H9 (cell line): ENCODE results near the gene RCAN3. TPM values are rescaled to one million over a fixed set of nuclear protein-coding genes. Genes with fewer than 3 reads are reported as not detected.
"Not testable (repeated sequence)": the region's sequence is repeated elsewhere in the genome, so short reads cannot be mapped to it uniquely, and the experiment has no call there.

Source experiments
- DNase-seq: peaks from one replicate; pipeline ENCODE4 v3.0.0-alpha.2; 2017
- H2AFZ ChIP-seq: one replicate; pipeline ENCODE4 v1.6.1; 2013; ENCODE audit warnings: mild to moderate bottlenecking, low read length, control low read depth, moderate library complexity
- H2AK5ac ChIP-seq: 2 replicates; pipeline ENCODE4 v1.6.1; 2013; ENCODE audit warnings: low read length, control low read depth, mixed read lengths; ENCODE audit not compliant: insufficient read length
- H2BK120ac ChIP-seq: one replicate; pipeline ENCODE4 v1.6.1; 2013; ENCODE audit warnings: low read depth, mild to moderate bottlenecking, low read length, control low read depth, inconsistent platforms; ENCODE audit not compliant: poor library complexity, severe bottlenecking
- H2BK12ac ChIP-seq: 2 replicates; pipeline ENCODE4 v1.6.1; 2013; ENCODE audit warnings: low read length, control low read depth, mixed read lengths, low read depth; ENCODE audit not compliant: insufficient read length
- H2BK15ac ChIP-seq: 2 replicates; pipeline ENCODE4 v1.6.1; 2013; ENCODE audit warnings: low read depth, low read length, control low read depth
- H2BK20ac ChIP-seq: one replicate; pipeline ENCODE4 v1.6.1; 2013; ENCODE audit warnings: low read depth, mild to moderate bottlenecking, low read length, control low read depth, inconsistent platforms; ENCODE audit not compliant: poor library complexity, severe bottlenecking
- H2BK5ac ChIP-seq: 2 replicates; pipeline ENCODE4 v1.6.1; 2013; ENCODE audit warnings: low read length, control low read depth, mixed read lengths; ENCODE audit not compliant: insufficient read length
- H3K14ac ChIP-seq: 2 replicates; pipeline ENCODE4 v1.6.1; 2013; ENCODE audit warnings: low read length, control low read depth; ENCODE audit not compliant: insufficient read depth
- H3K18ac ChIP-seq: 2 replicates; pipeline ENCODE4 v1.6.1; 2013; ENCODE audit warnings: low read depth, mild to moderate bottlenecking, mixed read lengths, low read length, control low read depth; ENCODE audit not compliant: insufficient read length
- H3K23ac ChIP-seq: 2 replicates; pipeline ENCODE4 v1.6.1; 2013; ENCODE audit warnings: low read length, control low read depth, mixed read lengths, low read depth; ENCODE audit not compliant: insufficient read length
- H3K23me2 ChIP-seq: 2 replicates; pipeline ENCODE4 v1.6.1; 2013; ENCODE audit warnings: low read depth, mild to moderate bottlenecking, mixed read lengths, low read length, control low read depth; ENCODE audit not compliant: insufficient read length, poor library complexity, severe bottlenecking
- H3K27ac ChIP-seq: 2 replicates; pipeline ENCODE4 v1.5.1; 2013; ENCODE audit warnings: low read length, control low read depth, mixed read lengths, low read depth; ENCODE audit not compliant: insufficient read length
- H3K27me3 ChIP-seq: 2 replicates; pipeline ENCODE4 v1.6.1; 2013; ENCODE audit warnings: low read length, control low read depth, inconsistent platforms; ENCODE audit not compliant: insufficient read depth
- H3K4ac ChIP-seq: 2 replicates; pipeline ENCODE4 v1.6.1; 2013; ENCODE audit warnings: low read depth, mild to moderate bottlenecking, control low read depth, inconsistent platforms, low read length, moderate library complexity
- H3K4me1 ChIP-seq: 2 replicates; pipeline ENCODE4 v1.6.1; 2013; ENCODE audit warnings: low read length, control low read depth, inconsistent platforms; ENCODE audit not compliant: insufficient read depth
- H3K4me2 ChIP-seq: 2 replicates; pipeline ENCODE4 v1.6.1; 2013; ENCODE audit warnings: low read length, control low read depth, mixed read lengths; ENCODE audit not compliant: insufficient read length, insufficient read depth
- H3K56ac ChIP-seq: 2 replicates; pipeline ENCODE4 v1.6.1; 2013; ENCODE audit warnings: low read depth, mild to moderate bottlenecking, mixed read lengths, low read length, control low read depth; ENCODE audit not compliant: insufficient read length
- H3K79me1 ChIP-seq: 2 replicates; pipeline ENCODE4 v1.6.1; 2013; ENCODE audit warnings: low read depth, mild to moderate bottlenecking, moderate library complexity, low read length, control low read depth, inconsistent platforms; ENCODE audit not compliant: insufficient read depth, poor library complexity, severe bottlenecking
- H3K79me2 ChIP-seq: 2 replicates; pipeline ENCODE4 v1.6.1; 2013; ENCODE audit warnings: low read length, control low read depth, inconsistent platforms; ENCODE audit not compliant: insufficient read depth
- H3K9ac ChIP-seq: 2 replicates; pipeline ENCODE4 v1.6.1; 2013; ENCODE audit warnings: low read length, control low read depth, mixed read lengths; ENCODE audit not compliant: insufficient read length; ENCODE audit errors: extremely low read depth
- H3K9me3 ChIP-seq: one replicate; pipeline ENCODE4 v1.6.1; 2013; ENCODE audit warnings: low read depth, low read length, inconsistent platforms; ENCODE audit not compliant: control insufficient read depth
- H3T11ph ChIP-seq: one replicate; pipeline ENCODE4 v1.6.1; 2013; ENCODE audit warnings: mild to moderate bottlenecking, low read length, control low read depth, inconsistent platforms
- H4K20me1 ChIP-seq: one replicate; pipeline ENCODE4 v1.6.1; 2013; ENCODE audit not compliant: control insufficient read depth, insufficient read length, insufficient read depth
- H4K5ac ChIP-seq: 2 replicates; pipeline ENCODE4 v1.6.1; 2013; ENCODE audit warnings: low read depth, mild to moderate bottlenecking, mixed read lengths, low read length, control low read depth; ENCODE audit not compliant: insufficient read length
- H4K8ac ChIP-seq: replicated peaks from 2 replicates; pipeline ENCODE4 v1.6.1; 2013; ENCODE audit warnings: low read length, control low read depth, mixed read lengths, low read depth; ENCODE audit not compliant: insufficient read length
- H4K91ac ChIP-seq: 2 replicates; pipeline ENCODE4 v1.6.1; 2013; ENCODE audit warnings: low read depth, mild to moderate bottlenecking, moderate library complexity, mixed read lengths, low read length, control low read depth; ENCODE audit not compliant: insufficient read length
- H3K27ac Mint-ChIP-seq, 3 experiments: 2 replicates in 2 of 3; 3 replicates in 1 of 3; pipeline ENCODE4 v1.8.0; 2020 to 2021; ENCODE audit warnings: mixed read lengths in 3 of 3, mild to moderate bottlenecking in 1 of 3, moderate library complexity in 1 of 3
- H3K27me3 Mint-ChIP-seq: 2 replicates; pipeline ENCODE4 v1.8.0; 2021; ENCODE audit warnings: low read depth, mild to moderate bottlenecking, moderate library complexity, mixed read lengths
- H3K36me3 Mint-ChIP-seq, 3 experiments: 2 replicates in 2 of 3; 3 replicates in 1 of 3; pipeline ENCODE4 v1.8.0; 2020 to 2021; ENCODE audit warnings: low read depth in 3 of 3, mixed read lengths in 3 of 3; ENCODE audit not compliant: insufficient read depth in 1 of 3
- H3K4me1 Mint-ChIP-seq, 2 experiments: 2 replicates each; pipeline ENCODE4 v1.8.0; 2020; ENCODE audit warnings: mixed read lengths in 2 of 2
- H3K4me3 Mint-ChIP-seq, 2 experiments: 2 replicates in 1 of 2; 3 replicates in 1 of 2; pipeline ENCODE4 v1.8.0; 2020 to 2021; ENCODE audit warnings: mild to moderate bottlenecking in 2 of 2, mixed read lengths in 2 of 2, moderate library complexity in 1 of 2
- H3K9me3 Mint-ChIP-seq, 2 experiments: 2 replicates in 1 of 2; 3 replicates in 1 of 2; pipeline ENCODE4 v1.8.0; 2020; ENCODE audit warnings: mild to moderate bottlenecking in 2 of 2, mixed read lengths in 2 of 2, moderate library complexity in 1 of 2
- CTCF ChIP-seq: fragments of 200-600 bp; sonication (generic); conservative IDR thresholded peaks from 3 replicates; pipeline ENCODE4 v1.8.0; 2021; ENCODE audit warnings: antibody characterized with exemption, mild to moderate bottlenecking
- WGBS: extraction: QIAGEN DNeasy Blood & Tissue Kit; methylation state at CpG from one replicate; pipeline ENCODE4 v1.1.7; 2013; ENCODE audit warnings: missing lambda C conversion rate, low lambda C conversion rate, mixed read lengths; ENCODE audit not compliant: insufficient read length; ENCODE audit errors: extremely low coverage; 5-methylcytosine and 5-hydroxymethylcytosine counted together
- total RNA-seq: library from RNA; stranded (reverse); gene quantifications from 2 replicates; pipeline ENCODE4 v1.2.1, GENCODE V29; 2021

RCAN3 gene
- total RNA-seq, 1 experiment from 2014 or later, result 13.0 TPM

GRCh38 chr1:24487455-24487854 lies 15.2 kb upstream of the RCAN3 start:
- H2AK5ac ChIP-seq, result no peak overlapping the region
- no peak overlapping the region for H3K4me2 ChIP-seq
- no peak overlapping the region for H4K91ac ChIP-seq
- H3K23me2 ChIP-seq, result no peaks in the 10 kb centered on the region
- no peak overlapping the region for H3K18ac ChIP-seq
- Mint-ChIP-seq H3K27me3 (peaks cover 3% of the 10 kb centered on the region), H3K27ac (no peak overlapping the region), H3K9me3 (peaks cover 22% of the 10 kb centered on the region in 2 experiments), H3K4me1 (no peaks in the 10 kb centered on the region), H3K4me3 (no peak overlapping the region), H3K36me3 (peaks cover 8 to 17% (median 12%) of the 10 kb centered on the region in 3 experiments; a peak in 6 of 7 replicates)
- no peak for DNase-seq
- H3K14ac ChIP-seq, result no peak overlapping the region
- no peaks in the 10 kb centered on the region for H3K79me1 ChIP-seq
- no peak overlapping the region for H3K27ac ChIP-seq
- H2BK12ac ChIP-seq, result no peak overlapping the region
- no peak overlapping the region for H3K4ac ChIP-seq
- H2BK5ac ChIP-seq, result no peak overlapping the region
- no peak for TF ChIP-seq CTCF
- H3T11ph ChIP-seq, result no peak overlapping the region
- no peak overlapping the region for H3K9ac ChIP-seq
- no peaks in the 10 kb centered on the region for H3K79me2 ChIP-seq
- H2BK15ac ChIP-seq, result no peak overlapping the region
- H4K8ac ChIP-seq, result no peak overlapping the region
- WGBS, result no CpG with 5 or more reads among the region's 9 CpGs
- no peak overlapping the region for H2BK120ac ChIP-seq
- no peak overlapping the region for H2AFZ ChIP-seq
- H3K23ac ChIP-seq, result no peak overlapping the region
- H3K4me1 ChIP-seq, result no peaks in the 10 kb centered on the region
- H3K27me3 ChIP-seq, result no peaks in the 10 kb centered on the region
- no peaks in the 10 kb centered on the region for H3K9me3 ChIP-seq
- H2BK20ac ChIP-seq, result no peak overlapping the region
- H4K20me1 ChIP-seq, result no peaks in the 10 kb centered on the region
- no peak overlapping the region for H4K5ac ChIP-seq
- H3K56ac ChIP-seq, result no peak overlapping the region

GRCh38 chr1:24488159-24488558 lies 14.5 kb upstream of the RCAN3 start:
- H4K8ac ChIP-seq, H3K18ac ChIP-seq, H3K4me2 ChIP-seq, H3K23me2 ChIP-seq, H3K4me3 Mint-ChIP-seq, H3K23ac ChIP-seq, H3K79me2 ChIP-seq, H3K4me1 ChIP-seq, H2AFZ ChIP-seq, H3K9ac ChIP-seq, H3K4me1 Mint-ChIP-seq, H3K27me3 ChIP-seq, H4K91ac ChIP-seq, H2BK20ac ChIP-seq, H3K27me3 Mint-ChIP-seq, H2BK15ac ChIP-seq, H3K79me1 ChIP-seq, H3K27ac Mint-ChIP-seq, H3K4ac ChIP-seq, H3T11ph ChIP-seq, H3K9me3 ChIP-seq, H2BK5ac ChIP-seq, H2BK120ac ChIP-seq, H3K27ac ChIP-seq, H4K5ac ChIP-seq, H3K56ac ChIP-seq, H2AK5ac ChIP-seq, H4K20me1 ChIP-seq, H2BK12ac ChIP-seq, H3K14ac ChIP-seq, DNase-seq: not testable (repeated sequence)
- Mint-ChIP-seq H3K36me3 (peaks cover 8 to 17% (median 12%) of the 10 kb centered on the region in 3 experiments; a peak in 6 of 7 replicates), H3K9me3 (peaks cover 22% of the 10 kb centered on the region in 2 experiments)
- WGBS, result no CpG with 5 or more reads among the region's 7 CpGs
